NCI-H748 (cell line): ENCODE measurements around the gene NFATC3.
A peak's percentile ranks its signal among the peaks of the same experiment; 100 is the strongest.

Source experiments
- DNase-seq: peaks from one replicate; lab custom pipeline; 2025; ENCODE audit not compliant: unreplicated experiment; lab: John Stamatoyannopoulos, UW

Gene NFATC3

GRCh38 chr16:68228652-68229051 lies 143.5 kb downstream of the NFATC3 start:
- no peak for DNase-seq

DNA sequence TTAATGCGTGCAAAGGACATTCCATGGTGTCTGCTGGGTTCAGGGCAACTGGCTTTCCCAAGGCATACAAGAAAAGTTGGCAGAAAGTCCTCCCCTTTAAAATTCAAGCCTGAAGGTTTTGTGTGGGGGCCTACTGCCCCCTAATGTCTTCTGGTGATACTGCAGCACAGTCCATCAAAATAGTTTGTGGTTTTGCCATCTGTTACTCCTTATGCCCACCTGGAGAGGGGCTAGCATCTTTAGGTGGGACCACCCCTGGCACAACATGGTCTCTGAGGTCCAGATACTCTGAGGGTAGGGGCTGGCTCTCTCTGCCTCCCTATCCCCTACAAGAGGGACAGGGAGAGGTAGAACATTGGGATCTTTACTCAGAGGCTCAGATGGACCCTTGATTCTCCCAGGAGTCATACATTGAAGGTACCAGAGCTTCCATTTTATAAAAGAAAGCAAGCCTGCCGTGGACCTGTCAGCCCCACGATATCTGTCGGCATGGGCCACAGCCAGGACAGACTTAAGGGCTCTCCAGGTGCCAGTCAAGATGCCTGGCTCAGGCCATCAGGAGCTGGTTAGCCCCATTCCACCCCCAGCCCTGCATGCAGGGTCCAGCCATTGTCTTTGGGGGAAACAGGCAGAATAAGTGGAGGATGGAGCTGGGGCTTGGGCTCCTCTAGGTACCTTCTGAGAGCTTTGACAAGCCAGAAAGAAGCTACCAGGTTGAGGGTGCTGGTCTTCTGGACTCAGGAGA lies 144.4 kb downstream of the NFATC3 start:
- peak; percentile 31 for DNase-seq

DNA sequence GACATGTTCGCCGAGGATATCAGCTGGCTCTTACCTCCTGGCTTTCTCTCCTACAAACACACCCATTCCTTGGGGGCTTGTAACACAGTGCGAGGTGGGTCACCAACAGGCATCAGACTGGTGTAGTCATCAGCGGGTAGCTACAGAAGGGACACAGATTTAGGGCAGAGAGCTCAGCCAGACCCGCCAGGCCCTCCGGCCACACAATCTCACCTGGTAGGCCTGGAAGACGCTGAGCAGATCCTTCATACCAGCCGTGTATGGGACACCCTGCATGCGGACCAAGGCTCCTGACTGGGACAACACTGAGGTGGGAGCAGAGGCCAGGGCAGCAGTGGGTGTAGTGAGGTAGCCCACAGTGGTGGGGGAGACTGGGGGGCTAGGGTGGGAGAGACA lies 145.0 kb downstream of the NFATC3 start:
- no peak for DNase-seq

DNA sequence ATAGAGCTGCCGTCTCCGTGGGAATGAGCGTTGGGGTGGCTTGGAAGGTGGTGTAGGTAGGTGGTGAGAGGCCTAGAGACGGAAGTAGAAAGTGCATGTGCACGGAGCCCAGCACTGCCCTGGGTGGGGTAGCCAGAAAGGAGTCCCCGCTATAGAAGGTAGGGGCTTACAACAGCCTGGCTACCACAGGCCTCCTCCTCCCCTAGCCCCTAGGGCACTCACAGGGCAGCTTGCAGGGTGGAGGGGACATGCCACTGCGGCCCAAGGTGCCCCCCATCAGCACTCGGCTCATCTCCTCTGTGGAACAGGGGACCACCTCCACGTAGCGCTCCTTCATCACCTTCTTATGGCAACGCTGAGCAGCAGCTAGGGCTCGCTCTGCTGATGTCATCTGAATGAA lies 145.8 kb downstream of the NFATC3 start:
- no peak for DNase-seq

GRCh38 chr16:68231384-68232136 lies 146.4 kb downstream of the NFATC3 start:
- no peak for DNase-seq

GRCh38 chr16:68232335-68232734 lies 147.2 kb downstream of the NFATC3 start:
- DNase-seq = no peak

- DNase-seq = no peak
Measured at GRCh38 chr16:68233085-68233834, 148.1 kb downstream of the NFATC3 start.

DNA sequence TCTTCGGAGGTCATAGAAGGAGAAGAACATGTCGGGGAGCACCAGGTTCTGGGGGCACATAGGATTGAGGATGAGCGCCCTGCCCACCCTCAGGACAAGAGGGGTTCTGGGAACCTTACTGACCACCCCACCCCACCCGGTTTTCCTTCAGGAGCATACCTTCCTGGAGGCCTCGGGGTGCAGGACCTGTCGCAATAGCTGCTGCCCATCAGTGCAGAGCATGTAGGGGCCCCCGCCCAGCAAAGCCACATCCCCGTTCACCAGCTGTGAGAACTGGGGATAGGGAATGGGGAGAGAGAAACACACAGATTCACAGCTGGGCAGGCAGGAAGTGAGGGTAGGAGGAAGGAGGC lies 148.6 kb downstream of the NFATC3 start:
- no peak for DNase-seq

GRCh38 chr16:68234188-68235107 lies 149.3 kb downstream of the NFATC3 start:
- DNase-seq = peak; percentile 96

GRCh38 chr16:68235108-68235886 lies 150.1 kb downstream of the NFATC3 start:
- peak; percentile 64 for DNase-seq

DNA sequence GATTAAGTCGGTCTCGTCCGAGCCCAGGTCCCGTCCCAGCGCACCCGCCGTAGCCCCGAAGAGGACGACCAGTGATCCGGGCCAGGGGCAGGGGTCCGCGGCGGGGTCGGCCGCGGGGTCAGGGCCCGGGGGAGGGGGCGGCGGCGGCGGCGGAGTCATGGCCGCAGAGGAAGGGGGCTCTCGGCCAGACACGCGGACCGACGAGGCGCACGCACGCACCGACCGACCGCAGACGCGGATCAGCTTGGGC lies 150.6 kb downstream of the NFATC3 start, which contains the start of gene ESRP2:
TSS of gene ESRP2 (minus strand) at position 241 of the 250 bp plus-strand sequence. CDS start at position 159, 82 bp downstream.
- DNase-seq = no peak

DNA sequence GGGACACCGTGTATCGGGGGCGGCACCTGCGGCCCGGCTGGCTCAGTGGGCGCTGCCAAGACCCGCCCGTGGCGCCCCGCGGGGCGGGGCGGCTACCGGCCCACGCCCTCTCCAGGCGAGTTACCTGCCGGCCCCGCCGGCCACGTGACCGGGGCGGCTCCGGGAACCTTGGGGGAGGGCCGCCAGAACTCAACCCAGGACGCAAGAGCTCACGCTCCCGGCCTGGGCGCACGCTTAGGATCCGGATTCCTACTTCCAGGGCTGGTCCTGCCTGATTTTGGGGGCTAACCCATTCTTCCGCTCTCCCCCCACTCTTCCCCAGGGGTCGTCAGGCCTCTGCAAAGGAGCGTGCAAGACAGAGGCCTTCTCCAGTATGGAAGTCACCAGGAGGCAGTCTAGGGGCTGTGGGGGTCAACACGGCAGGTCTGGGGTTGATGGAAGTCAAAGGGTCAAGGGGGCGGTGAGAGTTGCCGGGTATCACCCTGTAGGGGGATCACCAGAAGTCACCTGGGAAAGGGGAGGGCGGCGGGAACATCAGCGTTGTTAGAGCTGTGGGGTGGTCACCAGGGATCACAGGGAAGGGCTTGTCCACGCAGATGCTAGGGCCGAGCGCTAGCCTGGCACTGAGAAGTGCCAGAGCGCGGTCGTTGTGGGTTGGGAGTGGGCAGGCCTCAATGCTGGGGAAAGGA lies 151.1 kb downstream of the NFATC3 start:
- DNase-seq = peak; percentile 86

GRCh38 chr16:68236826-68237242 lies 151.7 kb downstream of the NFATC3 start:
- peak; percentile 52 for DNase-seq

- peak; percentile 96 for DNase-seq
Measured at GRCh38 chr16:68237243-68238028, 152.3 kb downstream of the NFATC3 start.

- no peak for DNase-seq
Measured at GRCh38 chr16:68238029-68238345, 152.8 kb downstream of the NFATC3 start.

- DNase-seq = no peak
Measured at GRCh38 chr16:68242085-68242484, 156.9 kb downstream of the NFATC3 start.

- DNase-seq = no peak
Measured at GRCh38 chr16:68242926-68243858, 158.0 kb downstream of the NFATC3 start.

DNA sequence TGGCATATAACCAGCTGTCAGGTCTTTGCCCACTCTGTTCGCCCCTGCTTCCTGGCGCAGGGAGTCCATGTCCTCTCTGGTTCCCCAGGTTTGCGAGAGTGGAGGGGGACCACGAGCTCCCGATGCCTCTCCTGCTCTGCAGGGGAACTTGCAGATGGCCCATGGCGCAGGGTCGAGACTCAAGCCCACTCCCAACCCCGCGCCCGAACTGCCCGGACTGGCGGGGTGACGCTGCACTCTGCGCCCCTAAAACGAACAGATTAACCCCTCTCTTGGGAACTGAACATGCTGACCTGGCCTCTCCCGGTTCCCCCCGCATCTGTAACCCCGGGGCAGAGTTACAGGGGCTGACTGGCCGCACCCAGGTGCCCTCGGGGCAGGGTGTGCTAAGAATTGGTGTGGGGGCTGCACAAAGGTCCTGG lies 159.3 kb downstream of the NFATC3 start:
- no peak for DNase-seq
